ENCODE data around the gene TBC1D4. TPM values are rescaled to one million over a fixed set of nuclear protein-coding genes. Genes with fewer than 3 reads are reported as not detected.
A peak's percentile ranks its signal among the peaks of the same experiment; 100 is the strongest.

Gene TBC1D4
- total RNA-seq, 1 experiment from 2014 or later = 177 TPM

GRCh38 chr13:75303263-75303662 is 178.7 kb downstream of the TBC1D4 start:
- BruUV-seq (replicated peaks) = no TSS peak
- peaks cover 3% of the 10 kb centered on the region; the same call in 1 of the 2 replicates for H3K36me3 ChIP-seq (ENCODE audit: control insufficient read depth, insufficient read depth, low read length)
- H3K4me3 ChIP-seq (ENCODE audit: low read depth, low read length) = no peak overlapping the region
- TF ChIP-seq, protein P1, sequence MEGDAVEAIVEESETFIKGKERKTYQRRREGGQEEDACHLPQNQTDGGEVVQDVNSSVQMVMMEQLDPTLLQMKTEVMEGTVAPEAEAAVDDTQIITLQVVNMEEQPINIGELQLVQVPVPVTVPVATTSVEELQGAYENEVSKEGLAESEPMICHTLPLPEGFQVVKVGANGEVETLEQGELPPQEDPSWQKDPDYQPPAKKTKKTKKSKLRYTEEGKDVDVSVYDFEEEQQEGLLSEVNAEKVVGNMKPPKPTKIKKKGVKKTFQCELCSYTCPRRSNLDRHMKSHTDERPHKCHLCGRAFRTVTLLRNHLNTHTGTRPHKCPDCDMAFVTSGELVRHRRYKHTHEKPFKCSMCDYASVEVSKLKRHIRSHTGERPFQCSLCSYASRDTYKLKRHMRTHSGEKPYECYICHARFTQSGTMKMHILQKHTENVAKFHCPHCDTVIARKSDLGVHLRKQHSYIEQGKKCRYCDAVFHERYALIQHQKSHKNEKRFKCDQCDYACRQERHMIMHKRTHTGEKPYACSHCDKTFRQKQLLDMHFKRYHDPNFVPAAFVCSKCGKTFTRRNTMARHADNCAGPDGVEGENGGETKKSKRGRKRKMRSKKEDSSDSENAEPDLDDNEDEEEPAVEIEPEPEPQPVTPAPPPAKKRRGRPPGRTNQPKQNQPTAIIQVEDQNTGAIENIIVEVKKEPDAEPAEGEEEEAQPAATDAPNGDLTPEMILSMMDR (IDR thresholded peaks at IDR 0.05; ENCODE audit: insufficient read depth in 1 of 2, low read depth in 1 of 2, low read length in 1 of 2, severe bottlenecking in 1 of 2, unreplicated experiment in 1 of 2) = no peak
- H3K27me3 ChIP-seq (replicated peaks; ENCODE audit: control insufficient read depth, insufficient read depth, low read length) = no peaks in the 10 kb centered on the region
- H3K9me3 Mint-ChIP-seq (ENCODE audit: unreplicated experiment) = peaks cover 10% of the 10 kb centered on the region
- peaks cover 73% of the 10 kb centered on the region for H3K4me1 Mint-ChIP-seq (ENCODE audit: low read depth, unreplicated experiment)
- CTCF ChIA-PET = interaction anchor here (1.1 kb wide), 1 partner anchor 82 kb away, joined by 3 read pairs; no protein-coding TSS in a partner anchor
- POLR2A ChIA-PET = no interaction called here
- H3K27ac Mint-ChIP-seq (ENCODE audit: unreplicated experiment) = peak overlapping the region; percentile 61
- H3K4me3 Mint-ChIP-seq (ENCODE audit: unreplicated experiment) = no peak overlapping the region
- no peaks in the 10 kb centered on the region for H3K27me3 Mint-ChIP-seq (ENCODE audit: insufficient read depth, unreplicated experiment)
- peaks cover 95% of the 10 kb centered on the region for H3K4me1 ChIP-seq
- no peaks in the 10 kb centered on the region for H3K9me3 ChIP-seq
- H3K36me3 Mint-ChIP-seq (ENCODE audit: insufficient read depth, unreplicated experiment) = peaks cover 92% of the 10 kb centered on the region
- intact Hi-C loops (cut with micrococcal nuclease; ENCODE audit: unreplicated experiment) = loop anchor here (2.0 kb wide), 3 partner anchors 38 to 180 kb away; partner anchors contain the start of gene TBC1D4
- DNase-seq = no peak

- peak; percentile 74 to 75 for DNase-seq
Measured at GRCh38 chr13:75302071-75302698, 179.8 kb downstream of the TBC1D4 start.

More at GRCh38 chr13:75302071-75302698, 179.8 kb downstream of the TBC1D4 start:
- Mint-ChIP-seq H3K9me3 (ENCODE audit: unreplicated experiment) (peaks cover 10% of the 10 kb centered on the region), H3K4me1 (ENCODE audit: low read depth, unreplicated experiment) (peaks cover 74% of the 10 kb centered on the region), H3K27me3 (ENCODE audit: insufficient read depth, unreplicated experiment) (no peaks in the 10 kb centered on the region), H3K4me3 (ENCODE audit: unreplicated experiment) (peak overlapping the region; percentile 36), H3K36me3 (ENCODE audit: insufficient read depth, unreplicated experiment) (peaks cover 94% of the 10 kb centered on the region), H3K27ac (ENCODE audit: unreplicated experiment) (peak overlapping the region; percentile 61)
- Histone ChIP-seq H3K4me1 (peaks cover 93% of the 10 kb centered on the region), H3K4me3 (ENCODE audit: low read depth, low read length) (no peak overlapping the region), H3K27me3 (replicated peaks; ENCODE audit: control insufficient read depth, insufficient read depth, low read length) (no peaks in the 10 kb centered on the region), H3K9me3 (no peaks in the 10 kb centered on the region), H3K36me3 (ENCODE audit: control insufficient read depth, insufficient read depth, low read length) (peaks cover 3% of the 10 kb centered on the region; the same call in 1 of the 2 replicates)
- POLR2A ChIA-PET = interaction anchor here (0.5 kb wide), 1 partner anchor 11 kb away, joined by 3 read pairs; no protein-coding TSS in a partner anchor
- TF ChIP-seq, protein P1 (IDR thresholded peaks at IDR 0.05; ENCODE audit: insufficient read depth in 1 of 2, low read depth in 1 of 2, low read length in 1 of 2, severe bottlenecking in 1 of 2, unreplicated experiment in 1 of 2) = no peak
- BruUV-seq (replicated peaks) = no TSS peak
- CTCF ChIA-PET = interaction anchor here (1.1 to 1.2 kb wide), 2 partner anchors 84 to 180 kb away, joined by 3 read pairs; partner anchors contain the start of gene TBC1D4
- intact Hi-C loops (cut with micrococcal nuclease; ENCODE audit: unreplicated experiment) = loop anchor here (1.0 to 2.0 kb wide), 4 partner anchors 39 to 181 kb away; partner anchors contain the start of gene TBC1D4
